ENCODE data around the gene KCTD20.
"Not testable (repeated sequence)": the region's sequence is repeated elsewhere in the genome, so short reads cannot be mapped to it uniquely, and the experiment has no call there.

KCTD20 gene

GRCh38 chr6:36464233-36464632 lies 21.4 kb downstream of the KCTD20 start:
- no peaks in the 10 kb centered on the region for H3K4me1 ChIP-seq (ENCODE audit: control insufficient read depth in 2 of 2, insufficient read depth in 2 of 2, low read length in 2 of 2)
- H3K27ac ChIP-seq (ENCODE audit: low read depth in 2 of 2, low read length in 2 of 2) = no peak overlapping the region
- no peaks in the 10 kb centered on the region for H3K27me3 ChIP-seq (ENCODE audit: control insufficient read depth in 2 of 2, insufficient read depth in 2 of 2, low read length in 2 of 2)
- H3K9me3 ChIP-seq (ENCODE audit: control insufficient read depth in 2 of 2, low read length in 2 of 2) = no peaks in the 10 kb centered on the region
- H3K36me3 ChIP-seq (ENCODE audit: control insufficient read depth in 2 of 2, insufficient read depth in 2 of 2, low read length in 2 of 2) = no peaks in the 10 kb centered on the region
- H3K9ac ChIP-seq (ENCODE audit: low read depth in 1 of 2, low read length in 2 of 2) = no peak overlapping the region
- H3K4me3 ChIP-seq (ENCODE audit: low read length in 2 of 2) = no peak overlapping the region

DNA sequence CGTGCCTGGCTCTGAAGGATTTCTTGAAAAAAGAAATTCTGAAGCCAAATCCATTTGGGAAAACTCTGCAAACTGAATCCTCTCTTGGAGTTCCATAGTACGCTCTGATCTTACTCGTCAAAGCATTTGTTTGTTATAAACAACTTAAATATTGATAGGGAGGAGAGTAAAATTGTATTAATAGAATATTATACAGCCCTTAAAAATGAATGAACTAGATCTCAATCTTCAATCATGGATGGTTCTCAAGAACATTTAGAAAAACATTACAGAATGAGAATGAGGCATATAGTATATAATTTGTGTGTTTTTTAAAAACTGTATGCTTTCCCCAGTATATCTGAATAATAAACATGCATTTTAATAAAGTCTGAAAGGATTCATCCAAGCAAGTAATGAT lies 24.8 kb downstream of the KCTD20 start:
- Histone ChIP-seq H3K27ac (ENCODE audit: low read depth in 2 of 2, low read length in 2 of 2) (no peak overlapping the region), H3K9ac (ENCODE audit: low read depth in 1 of 2, low read length in 2 of 2) (no peak overlapping the region), H3K9me3 (ENCODE audit: control insufficient read depth in 2 of 2, low read length in 2 of 2) (no peaks in the 10 kb centered on the region), H3K4me1 (ENCODE audit: control insufficient read depth in 2 of 2, insufficient read depth in 2 of 2, low read length in 2 of 2) (no peaks in the 10 kb centered on the region), H3K27me3 (ENCODE audit: control insufficient read depth in 2 of 2, insufficient read depth in 2 of 2, low read length in 2 of 2) (no peaks in the 10 kb centered on the region), H3K4me3 (ENCODE audit: low read length in 2 of 2) (no peak overlapping the region), H3K36me3 (ENCODE audit: control insufficient read depth in 2 of 2, insufficient read depth in 2 of 2, low read length in 2 of 2) (peaks cover 2 to 11% of the 10 kb centered on the region in 2 donors)

- H3K27me3 ChIP-seq (ENCODE audit: control insufficient read depth in 2 of 2, insufficient read depth in 2 of 2, low read length in 2 of 2) = no peaks in the 10 kb centered on the region
- no peak overlapping the region for H3K9ac ChIP-seq (ENCODE audit: low read depth in 1 of 2, low read length in 2 of 2)
- H3K36me3 ChIP-seq (ENCODE audit: control insufficient read depth in 2 of 2, insufficient read depth in 2 of 2, low read length in 2 of 2) = peaks cover 2 to 11% of the 10 kb centered on the region in 2 donors
- H3K4me1 ChIP-seq (ENCODE audit: control insufficient read depth in 2 of 2, insufficient read depth in 2 of 2, low read length in 2 of 2) = no peaks in the 10 kb centered on the region
- no peak overlapping the region for H3K27ac ChIP-seq (ENCODE audit: low read depth in 2 of 2, low read length in 2 of 2)
- no peaks in the 10 kb centered on the region for H3K9me3 ChIP-seq (ENCODE audit: control insufficient read depth in 2 of 2, low read length in 2 of 2)
- H3K4me3 ChIP-seq (ENCODE audit: low read length in 2 of 2) = no peak overlapping the region
Measured at GRCh38 chr6:36469148-36469661, 26.4 kb downstream of the KCTD20 start.

DNA sequence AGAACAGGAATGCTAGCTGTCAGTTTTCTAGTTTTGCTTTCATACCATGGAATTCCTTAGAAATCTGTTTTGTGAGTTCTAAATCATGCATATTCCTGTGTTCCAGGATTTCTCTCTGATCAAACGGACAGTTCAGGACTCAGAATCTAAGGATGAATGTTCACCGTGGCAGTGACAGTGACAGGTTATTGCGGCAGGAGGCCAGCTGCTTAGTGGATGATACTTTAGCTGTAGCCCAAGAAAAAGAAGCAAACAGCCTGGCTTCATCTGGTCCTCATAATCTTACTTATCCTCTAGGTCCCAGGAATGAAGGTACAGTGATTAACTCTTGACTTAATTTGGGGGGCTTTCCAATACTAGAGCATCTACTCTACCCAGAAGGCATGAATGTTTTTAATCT lies 27.1 kb downstream of the KCTD20 start:
- H3K4me1 ChIP-seq (ENCODE audit: control insufficient read depth in 2 of 2, insufficient read depth in 2 of 2, low read length in 2 of 2) = no peaks in the 10 kb centered on the region
- no peak overlapping the region for H3K9ac ChIP-seq (ENCODE audit: low read depth in 1 of 2, low read length in 2 of 2)
- H3K27ac ChIP-seq (ENCODE audit: low read depth in 2 of 2, low read length in 2 of 2) = no peak overlapping the region
- H3K4me3 ChIP-seq (ENCODE audit: low read length in 2 of 2) = no peak overlapping the region
- H3K27me3 ChIP-seq (ENCODE audit: control insufficient read depth in 2 of 2, insufficient read depth in 2 of 2, low read length in 2 of 2) = no peaks in the 10 kb centered on the region
- peaks cover 2 to 13% of the 10 kb centered on the region in 2 donors for H3K36me3 ChIP-seq (ENCODE audit: control insufficient read depth in 2 of 2, insufficient read depth in 2 of 2, low read length in 2 of 2)
- no peaks in the 10 kb centered on the region for H3K9me3 ChIP-seq (ENCODE audit: control insufficient read depth in 2 of 2, low read length in 2 of 2)

DNA sequence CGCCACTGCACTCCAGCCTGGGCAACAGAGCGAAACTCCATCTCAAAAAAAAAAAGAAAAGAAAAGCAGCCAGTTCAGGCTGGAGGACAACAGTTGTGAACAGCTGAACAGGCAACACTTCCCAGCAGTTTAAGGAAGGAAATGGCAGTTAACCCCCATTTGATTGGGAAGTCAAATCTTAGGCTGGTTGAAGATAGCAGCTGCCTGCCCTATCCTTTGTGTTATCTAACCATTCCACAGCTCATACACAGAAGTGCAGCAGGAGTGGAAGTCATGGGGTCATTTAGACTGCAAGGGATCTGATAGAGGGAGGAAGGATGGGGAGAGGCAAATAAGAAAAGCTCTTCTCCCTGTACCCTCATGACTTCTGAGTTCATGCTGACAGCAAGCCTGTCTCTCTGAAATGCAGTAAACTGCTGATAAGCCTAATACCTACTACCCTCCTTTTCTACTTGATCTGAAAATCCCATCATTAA lies 35.3 kb downstream of the KCTD20 start:
- Histone ChIP-seq H3K36me3 (ENCODE audit: control insufficient read depth in 2 of 2, insufficient read depth in 2 of 2, low read length in 2 of 2) (peaks cover 13 to 24% of the 10 kb centered on the region in 2 donors), H3K27ac (ENCODE audit: low read depth in 2 of 2, low read length in 2 of 2) (no peak overlapping the region), H3K9ac (ENCODE audit: low read depth in 1 of 2, low read length in 2 of 2) (no peak overlapping the region), H3K4me1 (ENCODE audit: control insufficient read depth in 2 of 2, insufficient read depth in 2 of 2, low read length in 2 of 2) (no peaks in the 10 kb centered on the region), H3K4me3 (ENCODE audit: low read length in 2 of 2) (no peak overlapping the region), H3K27me3 (ENCODE audit: control insufficient read depth in 2 of 2, insufficient read depth in 2 of 2, low read length in 2 of 2) (no peaks in the 10 kb centered on the region), H3K9me3 (ENCODE audit: control insufficient read depth in 2 of 2, low read length in 2 of 2) (no peaks in the 10 kb centered on the region)

DNA sequence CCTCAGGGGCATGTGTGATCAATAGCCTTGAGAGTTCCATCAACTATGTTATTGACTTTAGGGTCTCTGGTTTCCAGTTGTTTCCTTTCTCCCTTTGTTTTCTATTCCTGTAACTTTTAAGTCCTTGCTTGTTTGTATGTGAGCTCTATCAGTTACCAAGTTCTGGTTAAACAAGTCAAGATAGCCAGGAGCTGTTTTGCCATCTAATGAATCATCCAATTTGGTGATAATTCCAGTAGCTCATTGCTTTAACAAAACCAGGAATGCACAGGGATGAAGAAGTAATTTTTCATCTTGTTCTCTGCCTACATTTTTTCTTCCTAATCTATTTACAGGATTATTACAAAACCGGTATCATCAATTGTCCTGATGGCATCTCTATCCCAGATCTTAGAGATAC lies 36.5 kb downstream of the KCTD20 start:
- H3K9ac ChIP-seq (ENCODE audit: low read depth in 1 of 2, low read length in 2 of 2) = no peak overlapping the region
- peaks cover 13 to 24% of the 10 kb centered on the region in 2 donors for H3K36me3 ChIP-seq (ENCODE audit: control insufficient read depth in 2 of 2, insufficient read depth in 2 of 2, low read length in 2 of 2)
- H3K4me1 ChIP-seq (ENCODE audit: control insufficient read depth in 2 of 2, insufficient read depth in 2 of 2, low read length in 2 of 2) = no peaks in the 10 kb centered on the region

GRCh38 chr6:36483326-36483725 lies 40.5 kb downstream of the KCTD20 start:
- peaks cover 38 to 48% of the 10 kb centered on the region in 2 donors for H3K36me3 ChIP-seq (ENCODE audit: control insufficient read depth in 2 of 2, insufficient read depth in 2 of 2, low read length in 2 of 2)
- not testable (repeated sequence) for H3K9ac ChIP-seq (ENCODE audit: low read depth in 1 of 2, low read length in 2 of 2); H3K4me1 ChIP-seq (ENCODE audit: control insufficient read depth in 2 of 2, insufficient read depth in 2 of 2, low read length in 2 of 2); H3K27ac ChIP-seq (ENCODE audit: low read depth in 2 of 2, low read length in 2 of 2); H3K27me3 ChIP-seq (ENCODE audit: control insufficient read depth in 2 of 2, insufficient read depth in 2 of 2, low read length in 2 of 2); H3K4me3 ChIP-seq (ENCODE audit: low read length in 2 of 2); H3K9me3 ChIP-seq (ENCODE audit: control insufficient read depth in 2 of 2, low read length in 2 of 2)

More for the DNA sequence above, 36.5 kb downstream of the KCTD20 start:
- no peak overlapping the region for H3K4me3 ChIP-seq (ENCODE audit: low read length in 2 of 2)
- H3K27ac ChIP-seq (ENCODE audit: low read depth in 2 of 2, low read length in 2 of 2) = no peak overlapping the region
- no peaks in the 10 kb centered on the region for H3K27me3 ChIP-seq (ENCODE audit: control insufficient read depth in 2 of 2, insufficient read depth in 2 of 2, low read length in 2 of 2)
- no peaks in the 10 kb centered on the region for H3K9me3 ChIP-seq (ENCODE audit: control insufficient read depth in 2 of 2, low read length in 2 of 2)

DNA sequence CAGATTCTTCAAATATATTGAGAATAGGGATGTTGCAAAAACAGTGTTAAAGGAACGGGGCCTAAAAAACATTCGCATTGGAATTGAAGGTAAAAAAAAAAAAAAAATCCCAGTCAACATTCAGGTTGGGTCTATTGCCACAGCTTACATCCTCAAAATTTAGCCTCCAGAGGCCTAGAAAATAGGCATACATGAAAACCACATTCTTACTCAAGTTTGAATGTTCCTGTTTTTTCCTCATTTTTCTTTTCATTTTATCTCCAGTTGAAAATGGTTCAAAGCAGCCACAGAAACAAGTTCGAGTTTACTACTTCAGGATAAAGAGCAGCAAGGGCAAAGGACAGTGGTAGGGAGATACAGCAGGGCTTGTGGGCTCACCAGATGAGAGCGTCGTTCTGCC lies 41.9 kb downstream of the KCTD20 start:
- H3K27me3 ChIP-seq (ENCODE audit: control insufficient read depth in 2 of 2, insufficient read depth in 2 of 2, low read length in 2 of 2) = no peaks in the 10 kb centered on the region
- peaks cover 41 to 43% of the 10 kb centered on the region in 2 donors for H3K36me3 ChIP-seq (ENCODE audit: control insufficient read depth in 2 of 2, insufficient read depth in 2 of 2, low read length in 2 of 2)
- no peaks in the 10 kb centered on the region for H3K9me3 ChIP-seq (ENCODE audit: control insufficient read depth in 2 of 2, low read length in 2 of 2)
- no peak overlapping the region for H3K27ac ChIP-seq (ENCODE audit: low read depth in 2 of 2, low read length in 2 of 2)
- H3K4me1 ChIP-seq (ENCODE audit: control insufficient read depth in 2 of 2, insufficient read depth in 2 of 2, low read length in 2 of 2) = no peaks in the 10 kb centered on the region
- no peak overlapping the region for H3K9ac ChIP-seq (ENCODE audit: low read depth in 1 of 2, low read length in 2 of 2)
- H3K4me3 ChIP-seq (ENCODE audit: low read length in 2 of 2) = no peak overlapping the region

DNA sequence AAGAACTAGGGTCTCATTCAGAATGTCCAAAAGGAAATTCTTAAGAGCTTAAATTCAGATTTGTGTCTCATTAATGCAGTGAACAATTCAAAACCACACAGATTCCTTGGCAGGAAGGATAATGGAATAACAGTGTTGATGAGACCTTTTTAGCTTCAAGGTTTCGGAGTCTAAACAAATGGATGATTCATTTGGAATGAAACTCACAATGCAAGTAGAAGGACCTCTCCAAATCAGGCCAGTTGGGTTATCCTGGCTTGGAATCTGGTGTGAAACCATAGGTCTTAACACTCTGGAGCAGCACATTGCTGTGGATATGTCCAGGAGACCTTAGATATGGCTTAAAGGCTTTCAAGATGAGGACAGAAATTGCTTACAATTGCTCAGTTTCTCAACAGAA lies 44.9 kb downstream of the KCTD20 start:
- Histone ChIP-seq H3K36me3 (ENCODE audit: control insufficient read depth in 2 of 2, insufficient read depth in 2 of 2, low read length in 2 of 2) (peaks cover 28 to 35% of the 10 kb centered on the region in 2 donors), H3K4me3 (ENCODE audit: low read length in 2 of 2) (no peak overlapping the region), H3K9ac (ENCODE audit: low read depth in 1 of 2, low read length in 2 of 2) (no peak overlapping the region), H3K27me3 (ENCODE audit: control insufficient read depth in 2 of 2, insufficient read depth in 2 of 2, low read length in 2 of 2) (no peaks in the 10 kb centered on the region), H3K4me1 (ENCODE audit: control insufficient read depth in 2 of 2, insufficient read depth in 2 of 2, low read length in 2 of 2) (no peaks in the 10 kb centered on the region), H3K9me3 (ENCODE audit: control insufficient read depth in 2 of 2, low read length in 2 of 2) (no peaks in the 10 kb centered on the region), H3K27ac (ENCODE audit: low read depth in 2 of 2, low read length in 2 of 2) (no peak overlapping the region)

DNA sequence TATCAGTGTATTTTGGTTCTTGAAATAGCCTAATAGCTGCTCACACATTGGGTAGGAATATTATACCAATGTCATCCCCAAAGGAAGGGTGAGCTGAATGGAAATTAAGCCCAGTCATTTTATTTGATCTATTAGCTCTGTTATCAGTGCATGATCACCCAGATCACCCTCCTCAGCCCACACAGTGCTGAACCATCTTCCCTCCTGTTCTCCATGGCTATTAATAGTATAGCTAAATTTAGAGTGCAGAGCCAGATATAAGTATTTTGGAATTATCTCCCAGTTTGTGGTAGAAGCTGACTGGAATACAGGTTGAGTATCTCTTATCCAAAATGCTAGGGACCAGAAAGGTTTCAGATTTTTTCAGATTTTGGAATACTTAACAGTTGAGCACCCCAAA lies 45.4 kb downstream of the KCTD20 start:
- no peak overlapping the region for H3K9ac ChIP-seq (ENCODE audit: low read depth in 1 of 2, low read length in 2 of 2)
- H3K27ac ChIP-seq (ENCODE audit: low read depth in 2 of 2, low read length in 2 of 2) = no peak overlapping the region
- H3K36me3 ChIP-seq (ENCODE audit: control insufficient read depth in 2 of 2, insufficient read depth in 2 of 2, low read length in 2 of 2) = peaks cover 28 to 35% of the 10 kb centered on the region in 2 donors
- no peaks in the 10 kb centered on the region for H3K27me3 ChIP-seq (ENCODE audit: control insufficient read depth in 2 of 2, insufficient read depth in 2 of 2, low read length in 2 of 2)
- no peaks in the 10 kb centered on the region for H3K9me3 ChIP-seq (ENCODE audit: control insufficient read depth in 2 of 2, low read length in 2 of 2)
- H3K4me3 ChIP-seq (ENCODE audit: low read length in 2 of 2) = no peak overlapping the region
- H3K4me1 ChIP-seq (ENCODE audit: control insufficient read depth in 2 of 2, insufficient read depth in 2 of 2, low read length in 2 of 2) = no peaks in the 10 kb centered on the region

DNA sequence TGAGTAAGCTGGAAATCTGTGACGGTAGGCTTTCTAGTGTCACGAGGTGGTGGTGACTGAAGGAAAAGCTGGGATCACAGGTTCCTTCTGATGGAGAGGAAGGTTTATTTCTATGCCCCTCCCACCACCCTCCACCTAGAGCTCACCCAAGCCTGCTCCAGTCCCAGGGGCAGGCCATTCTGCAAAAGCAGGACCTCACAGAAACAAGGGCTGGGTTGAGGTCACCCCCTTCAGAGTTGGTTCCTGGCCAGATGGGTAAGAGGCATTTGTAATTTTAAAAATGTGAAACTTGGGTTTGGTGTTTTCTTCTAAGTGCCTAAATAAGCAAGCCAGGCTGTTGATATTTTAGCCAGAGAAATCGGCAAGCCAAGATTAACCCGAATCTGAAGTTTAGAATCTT lies 46.6 kb downstream of the KCTD20 start:
- no peak overlapping the region for H3K9ac ChIP-seq (ENCODE audit: low read depth in 1 of 2, low read length in 2 of 2)
- H3K27ac ChIP-seq (ENCODE audit: low read depth in 2 of 2, low read length in 2 of 2) = no peak overlapping the region

More for the DNA sequence above, 46.6 kb downstream of the KCTD20 start:
- H3K9me3 ChIP-seq (ENCODE audit: control insufficient read depth in 2 of 2, low read length in 2 of 2) = no peaks in the 10 kb centered on the region
- no peaks in the 10 kb centered on the region for H3K27me3 ChIP-seq (ENCODE audit: control insufficient read depth in 2 of 2, insufficient read depth in 2 of 2, low read length in 2 of 2)
- H3K36me3 ChIP-seq (ENCODE audit: control insufficient read depth in 2 of 2, insufficient read depth in 2 of 2, low read length in 2 of 2) = peaks cover 31 to 44% of the 10 kb centered on the region in 2 donors
- no peak overlapping the region for H3K4me3 ChIP-seq (ENCODE audit: low read length in 2 of 2)
- no peaks in the 10 kb centered on the region for H3K4me1 ChIP-seq (ENCODE audit: control insufficient read depth in 2 of 2, insufficient read depth in 2 of 2, low read length in 2 of 2)
